Fibroblast of lung (primary cell): ENCODE data around the gene TREML4. TPM values are rescaled to one million over a fixed set of nuclear protein-coding genes. Genes with fewer than 3 reads are reported as not detected.

Experiments
- DNase-seq, 2 donors: peaks; one replicate each; pipeline versions ENCODE4 v3.0.0 to v3.0.0-alpha.2; 2010; ENCODE audit warnings: low read depth in 2 of 2
- H2AFZ ChIP-seq: 2 replicates; pipeline ENCODE4 v1.5.1; 2012; ENCODE audit warnings: low read length, control low read depth, inconsistent platforms
- H3K27ac ChIP-seq: 2 replicates; pipeline ENCODE4 v1.5.1; 2011; ENCODE audit warnings: low read length, control low read depth; ENCODE audit not compliant: insufficient read depth
- H3K27me3 ChIP-seq: 2 replicates; pipeline ENCODE4 v1.5.1; 2011; ENCODE audit warnings: mild to moderate bottlenecking, low read length; ENCODE audit not compliant: control insufficient read depth, insufficient read depth
- H3K36me3 ChIP-seq: 2 replicates; pipeline ENCODE4 v1.5.1; 2011; ENCODE audit warnings: low read length; ENCODE audit not compliant: control insufficient read depth, insufficient read depth
- H3K4me1 ChIP-seq: 2 replicates; pipeline ENCODE4 v1.5.1; 2011; ENCODE audit warnings: low read length; ENCODE audit not compliant: control insufficient read depth, insufficient read depth; ENCODE audit errors: extremely low read depth
- H3K4me2 ChIP-seq: 2 replicates; pipeline ENCODE4 v1.5.1; 2011; ENCODE audit warnings: low read length, control low read depth; ENCODE audit not compliant: insufficient read depth; ENCODE audit errors: extremely low read depth
- H3K4me3 ChIP-seq, 4 experiments: fragments of 200-600 bp in 1 of 4; sonication (generic) in 1 of 4; replicated peaks in 1 of 4; 2 replicates each; pipeline ENCODE4 v1.5.1; 2011 to 2016; ENCODE audit warnings: low read length in 4 of 4, low read depth in 3 of 4, mild to moderate bottlenecking in 3 of 4, control low read depth in 2 of 4, inconsistent platforms in 1 of 4, mixed read lengths in 1 of 4; ENCODE audit not compliant: insufficient read depth in 1 of 4; ENCODE audit errors: control extremely low read depth in 1 of 4
- H3K79me2 ChIP-seq: 2 replicates; pipeline ENCODE4 v1.5.1; 2012; ENCODE audit warnings: mild to moderate bottlenecking, low read length, inconsistent platforms; ENCODE audit not compliant: control insufficient read depth, insufficient read depth
- H3K9ac ChIP-seq: 2 replicates; pipeline ENCODE4 v1.5.1; 2011; ENCODE audit warnings: mild to moderate bottlenecking, low read length, control low read depth; ENCODE audit not compliant: insufficient read depth
- H3K9me3 ChIP-seq: 2 replicates; pipeline ENCODE4 v1.5.1; 2012; ENCODE audit warnings: low read depth, low read length; ENCODE audit not compliant: control insufficient read depth, insufficient read depth
- H4K20me1 ChIP-seq: 2 replicates; pipeline ENCODE4 v1.5.1; 2011; ENCODE audit warnings: low read length; ENCODE audit not compliant: control insufficient read depth, insufficient read depth; ENCODE audit errors: extremely low read depth
- CTCF ChIP-seq, 2 donors: IDR thresholded peaks in 1 of 2; conservative IDR thresholded peaks in 1 of 2; 1 replicate in 1 of 2; 2 replicates in 1 of 2; pipeline ENCODE4 v1.5.1; 2011 to 2012; ENCODE audit warnings: low read length in 2 of 2, control low read depth in 1 of 2, inconsistent platforms in 1 of 2, low read depth in 1 of 2, mild to moderate bottlenecking in 1 of 2
- EZH2 ChIP-seq: IDR thresholded peaks from 2 replicates; pipeline ENCODE4 v1.5.1; 2012; ENCODE audit warnings: low read length, control low read depth, mild to moderate bottlenecking; ENCODE audit errors: missing control alignments
- polyA plus RNA-seq, 2 donors: library from polyadenylated mRNA; depleted of rRNA in 1 of 2; stranded (reverse) in 1 of 2; unstranded in 1 of 2; fragments of >200 nt; gene quantifications; 2 replicates each; pipeline ENCODE4 v1.2.1, GENCODE V29; 2011 to 2012; ENCODE audit warnings: missing spikeins in 1 of 2
- total RNA-seq: library from RNA; depleted of rRNA; stranded (reverse); fragments of >200 nt; gene quantifications from 2 replicates; pipeline ENCODE4 v1.2.1, GENCODE V29; 2014

TREML4 gene
- total and polyA plus RNA-seq, 2 donors (not counting 1 experiment from before 2014, with no cell fraction given) = not detected

GRCh38 chr6:41280381-41281057 is 52.4 kb downstream of the TREML4 start:
- H3K4me3 ChIP-seq = no peak overlapping the region
- no peak overlapping the region for H3K27ac ChIP-seq
- no peaks in the 10 kb centered on the region for H3K27me3 ChIP-seq
- no peaks in the 10 kb centered on the region for H3K9me3 ChIP-seq
- H4K20me1 ChIP-seq = no peaks in the 10 kb centered on the region
- no peaks in the 10 kb centered on the region for H3K79me2 ChIP-seq
- H3K4me1 ChIP-seq = no peaks in the 10 kb centered on the region
- H3K9ac ChIP-seq = no peak overlapping the region
- no peaks in the 10 kb centered on the region for H3K36me3 ChIP-seq
- no peak overlapping the region for H2AFZ ChIP-seq
- TF ChIP-seq EZH2 (no peak), CTCF (conservative IDR thresholded peaks at IDR 0.05 in 1 of 2, IDR thresholded peaks at IDR 0.05 in 1 of 2; ENCODE audit: low read depth in 1 of 2, low read length in 2 of 2) (no peak)
- DNase-seq = no peak
- no peak overlapping the region for H3K4me2 ChIP-seq

- no peak overlapping the region for H3K9ac ChIP-seq
- H2AFZ ChIP-seq = no peak overlapping the region
- H3K36me3 ChIP-seq = no peaks in the 10 kb centered on the region
- H3K4me3 ChIP-seq = no peak overlapping the region
- no peak overlapping the region for H3K4me2 ChIP-seq
- no peaks in the 10 kb centered on the region for H4K20me1 ChIP-seq
- DNase-seq = no peak
- H3K79me2 ChIP-seq = no peaks in the 10 kb centered on the region
- H3K9me3 ChIP-seq = no peaks in the 10 kb centered on the region
- no peaks in the 10 kb centered on the region for H3K4me1 ChIP-seq
- H3K27ac ChIP-seq = no peak overlapping the region
- no peaks in the 10 kb centered on the region for H3K27me3 ChIP-seq
- TF ChIP-seq EZH2 (no peak), CTCF (conservative IDR thresholded peaks at IDR 0.05 in 1 of 2, IDR thresholded peaks at IDR 0.05 in 1 of 2; ENCODE audit: low read depth in 1 of 2, low read length in 2 of 2) (no peak)
These were observed 55.5 kb downstream of the TREML4 start for GRCh38 chr6:41283600-41283999.

GRCh38 chr6:41284726-41285125 is 56.6 kb downstream of the TREML4 start:
- no peak overlapping the region for H3K9ac ChIP-seq
- DNase-seq = peak; percentile 14 to 33
- no peaks in the 10 kb centered on the region for H3K27me3 ChIP-seq
- no peak overlapping the region for H2AFZ ChIP-seq
- H3K79me2 ChIP-seq = no peaks in the 10 kb centered on the region
- no peak overlapping the region for H3K4me3 ChIP-seq
- H4K20me1 ChIP-seq = no peaks in the 10 kb centered on the region
- no peak overlapping the region for H3K4me2 ChIP-seq
- no peaks in the 10 kb centered on the region for H3K4me1 ChIP-seq
- H3K36me3 ChIP-seq = no peaks in the 10 kb centered on the region
- TF ChIP-seq EZH2 = no peak
- TF ChIP-seq CTCF (conservative IDR thresholded peaks at IDR 0.05 in 1 of 2, IDR thresholded peaks at IDR 0.05 in 1 of 2; ENCODE audit: low read depth in 1 of 2, low read length in 2 of 2) = no peak
- no peak overlapping the region for H3K27ac ChIP-seq
- no peaks in the 10 kb centered on the region for H3K9me3 ChIP-seq
